A673 (cell line): ENCODE data around the gene KLHL33. TPM values are rescaled to one million over a fixed set of nuclear protein-coding genes. Genes with fewer than 3 reads are reported as not detected.

Source experiments
- BruUV-seq: library from RNA; stranded (reverse); fragments of 400-500 nt; replicated peaks from 2 replicates; lab custom pipeline; 2021; lab: Mats Ljungman, UMichigan
- CTCF ChIA-PET: fragments of 300-600 bp; sonication (Branson Sonifier 250); formaldehyde crosslinking; loops from one replicate; lab custom pipeline; 2022; ENCODE audit warnings: antibody characterized with exemption; lab: Charles Lee
- POLR2A ChIA-PET: fragments of 300-600 bp; sonication (Branson Sonifier 250); formaldehyde crosslinking; loops from one replicate; lab custom pipeline; 2022; ENCODE audit warnings: antibody characterized with exemption; ENCODE audit not compliant: low non-redundant PET; lab: Charles Lee
- DNase-seq: peaks from one replicate; pipeline ENCODE4 v3.0.0-alpha.2; 2015; ENCODE audit warnings: low spot score
- H3K27ac ChIP-seq: fragments of 200-600 bp; sonication (generic); 2 replicates; pipeline ENCODE4 v1.5.1; 2016; ENCODE audit warnings: mixed run types, low read depth, mild to moderate bottlenecking, mixed read lengths, antibody characterized with exemption, low read length; ENCODE audit not compliant: poor library complexity, severe bottlenecking
- H3K27me3 ChIP-seq: fragments of 200-600 bp; sonication (generic); replicated peaks from 2 replicates; pipeline ENCODE4 v1.6.1; 2017; ENCODE audit warnings: mixed run types, low read depth, mild to moderate bottlenecking, mixed read lengths, antibody characterized with exemption, low read length; ENCODE audit not compliant: insufficient read depth, poor library complexity
- H3K36me3 ChIP-seq: fragments of 200-600 bp; sonication (generic); 2 replicates; pipeline ENCODE4 v1.6.1; 2016; ENCODE audit warnings: mixed run types, mild to moderate bottlenecking, mixed read lengths, antibody characterized with exemption, low read length; ENCODE audit not compliant: insufficient read depth, poor library complexity, severe bottlenecking
- H3K4me1 ChIP-seq: fragments of 200-600 bp; sonication (generic); 2 replicates; pipeline ENCODE4 v1.6.1; 2017; ENCODE audit warnings: mixed run types, mild to moderate bottlenecking, mixed read lengths, antibody characterized with exemption, low read length; ENCODE audit not compliant: insufficient read depth, poor library complexity, severe bottlenecking
- H3K4me3 ChIP-seq: fragments of 200-600 bp; sonication (generic); 2 replicates; pipeline ENCODE4 v1.5.1; 2016; ENCODE audit warnings: low read depth, mixed run types, mild to moderate bottlenecking, mixed read lengths, low read length; ENCODE audit not compliant: poor library complexity, severe bottlenecking
- H3K9me3 ChIP-seq: fragments of 200-600 bp; sonication (generic); 2 replicates; pipeline ENCODE4 v1.6.1; 2016; ENCODE audit warnings: mixed run types, low read depth, mild to moderate bottlenecking, mixed read lengths, antibody characterized with exemption, low read length; ENCODE audit not compliant: poor library complexity, severe bottlenecking
- CTCF ChIP-seq: fragments of 300-800, 200-600 bp; sonication (generic); conservative IDR thresholded peaks from 2 replicates; pipeline ENCODE4 v1.5.1; 2017; ENCODE audit warnings: low read depth, mild to moderate bottlenecking, antibody characterized with exemption, low read length, moderate library complexity, mixed read lengths
- EZH2 ChIP-seq: fragments of 200-600 bp; sonication (generic); IDR thresholded peaks from 2 replicates; pipeline ENCODE4 v1.6.1; 2017; ENCODE audit warnings: borderline replicate concordance, low read depth, mild to moderate bottlenecking, mixed read lengths, antibody characterized with exemption, low read length; ENCODE audit not compliant: poor library complexity, severe bottlenecking
- intact Hi-C: fragments of 100-400 bp; cut with micrococcal nuclease; formaldehyde crosslinking; loops from one replicate; pipeline ENCODE4 v1.10.0; 2022; ENCODE audit not compliant: unreplicated experiment
- total RNA-seq: library from RNA; stranded (reverse); gene quantifications from 2 replicates; pipeline ENCODE4 v1.2.3, GENCODE V29; 2021

Gene KLHL33
- total RNA-seq, 1 experiment from 2014 or later, result 0.04 TPM

- Histone ChIP-seq H3K27ac (no peak overlapping the region), H3K36me3 (peaks cover 21% of the 10 kb centered on the region), H3K27me3 (no peaks in the 10 kb centered on the region), H3K4me1 (no peaks in the 10 kb centered on the region), H3K9me3 (no peaks in the 10 kb centered on the region), H3K4me3 (no peak overlapping the region)
- no TSS peak for BruUV-seq
- no peak for DNase-seq
- intact Hi-C loops, result no loop called here
- ChIA-PET CTCF (no interaction called here), POLR2A (no interaction called here)
- TF ChIP-seq EZH2, result no peak
- TF ChIP-seq CTCF, result no peak
Observed at GRCh38 chr14:20388159-20388558, 47.8 kb downstream of the KLHL33 start.

- TF ChIP-seq CTCF (no peak), EZH2 (no peak)
- BruUV-seq, result no TSS peak
- DNase-seq, result no peak
- ChIA-PET CTCF (no interaction called here), POLR2A (no interaction called here)
- Histone ChIP-seq H3K4me3 (no peak overlapping the region), H3K36me3 (peaks cover 21% of the 10 kb centered on the region), H3K9me3 (no peaks in the 10 kb centered on the region), H3K27me3 (no peaks in the 10 kb centered on the region), H3K4me1 (no peaks in the 10 kb centered on the region), H3K27ac (no peak overlapping the region)
- intact Hi-C loops, result no loop called here
Observed at GRCh38 chr14:20387576-20387975, 48.4 kb downstream of the KLHL33 start.

GRCh38 chr14:20386276-20386855, 49.6 kb downstream of the KLHL33 start:
- intact Hi-C loops, result no loop called here
- no peaks in the 10 kb centered on the region for H3K4me1 ChIP-seq
- TF ChIP-seq CTCF, result no peak
- no peak for TF ChIP-seq EZH2
- peaks cover 21% of the 10 kb centered on the region for H3K36me3 ChIP-seq
- POLR2A ChIA-PET, result no interaction called here
- no peak overlapping the region for H3K27ac ChIP-seq
- DNase-seq, result no peak
- no peak overlapping the region for H3K4me3 ChIP-seq
- no peaks in the 10 kb centered on the region for H3K9me3 ChIP-seq
- BruUV-seq, result no TSS peak
- CTCF ChIA-PET, result no interaction called here
- no peaks in the 10 kb centered on the region for H3K27me3 ChIP-seq
